Measurements from ENCODE around the gene KCNE1. TPM values are rescaled to one million over a fixed set of nuclear protein-coding genes. Genes with fewer than 3 reads are reported as not detected.

The KCNE1 gene
- total RNA-seq, 1 experiment from 2014 or later: not detected

GRCh38 chr21:34522284-34522683 lies 10.3 kb upstream of the KCNE1 start:
- Histone ChIP-seq H3K27me3 (ENCODE audit: control insufficient read depth, insufficient read depth, low read length) (no peaks in the 10 kb centered on the region), H3K9me3 (ENCODE audit: control insufficient read depth, insufficient read depth, low read depth, low read length) (no peaks in the 10 kb centered on the region), H3K4me1 (ENCODE audit: control insufficient read depth, insufficient read depth, low read length) (peaks cover 10% of the 10 kb centered on the region), H3K4me3 (ENCODE audit: low read depth in 2 of 2, low read length in 2 of 2) (no peak overlapping the region), H3K36me3 (ENCODE audit: control insufficient read depth, insufficient read depth, low read length) (no peaks in the 10 kb centered on the region), H3K27ac (ENCODE audit: low read length) (no peak overlapping the region)
- intact Hi-C loops (cut with micrococcal nuclease; ENCODE audit: unreplicated experiment) (no loop called here), in situ Hi-C loops (cut with HindIII; ENCODE audit: low pct_unique_long_range_greater_than_20kb, low sequenced_read_pairs) (no loop called here)
- TF ChIP-seq TCF7L2 (IDR thresholded peaks at IDR 0.05; ENCODE audit: low read depth, low read length) (no peak), POLR2AphosphoS5 (IDR thresholded peaks at IDR 0.05; ENCODE audit: low read depth, low read length) (no peak), SIN3A (IDR thresholded peaks at IDR 0.05; ENCODE audit: borderline replicate concordance, insufficient read depth, low read depth, low read length) (no peak), CTCF (IDR thresholded peaks at IDR 0.05) (no peak), REST (IDR thresholded peaks at IDR 0.05; ENCODE audit: insufficient read depth in 1 of 2, low read depth in 2 of 2, low read length in 1 of 2) (no peak)
- DNase-seq (ENCODE audit: low read depth, low spot score): no peak
- ChIA-PET CTCF (no interaction called here), POLR2A (interaction anchor here (0.6 kb wide), 2 partner anchors 97 to 977 kb away, joined by 5 read pairs; no protein-coding TSS in a partner anchor)
- ATAC-seq: no peak
- BruUV-seq (replicated peaks): no TSS peak

- intact Hi-C loops (cut with micrococcal nuclease; ENCODE audit: unreplicated experiment): no loop called here
- H3K27me3 ChIP-seq (ENCODE audit: control insufficient read depth, insufficient read depth, low read length): no peaks in the 10 kb centered on the region
- no peak overlapping the region for H3K27ac ChIP-seq (ENCODE audit: low read length)
- ChIA-PET POLR2A (no interaction called here), CTCF (no interaction called here)
- H3K9me3 ChIP-seq (ENCODE audit: control insufficient read depth, insufficient read depth, low read depth, low read length): no peaks in the 10 kb centered on the region
- DNase-seq (ENCODE audit: low read depth, low spot score) (no peak), ATAC-seq (no peak)
- peaks cover 5% of the 10 kb centered on the region for H3K4me1 ChIP-seq (ENCODE audit: control insufficient read depth, insufficient read depth, low read length)
- no peaks in the 10 kb centered on the region for H3K36me3 ChIP-seq (ENCODE audit: control insufficient read depth, insufficient read depth, low read length)
- TF ChIP-seq POLR2AphosphoS5 (IDR thresholded peaks at IDR 0.05; ENCODE audit: low read depth, low read length): no peak
- no peak for TF ChIP-seq CTCF (IDR thresholded peaks at IDR 0.05)
- no peak for TF ChIP-seq TCF7L2 (IDR thresholded peaks at IDR 0.05; ENCODE audit: low read depth, low read length)
- no peak for TF ChIP-seq SIN3A (IDR thresholded peaks at IDR 0.05; ENCODE audit: borderline replicate concordance, insufficient read depth, low read depth, low read length)
- no peak for TF ChIP-seq REST (IDR thresholded peaks at IDR 0.05; ENCODE audit: insufficient read depth in 1 of 2, low read depth in 2 of 2, low read length in 1 of 2)
- BruUV-seq (replicated peaks): no TSS peak
- in situ Hi-C loops (cut with HindIII; ENCODE audit: low pct_unique_long_range_greater_than_20kb, low sequenced_read_pairs): no loop called here
- no peak overlapping the region for H3K4me3 ChIP-seq (ENCODE audit: low read depth in 2 of 2, low read length in 2 of 2)
Observed at GRCh38 chr21:34521561-34521960, 9.6 kb upstream of the KCNE1 start.

Data from Panc1 (cell line).